HG03558 (cell line): ENCODE results near the gene CENPV.
"Not testable (repeated sequence)": the region's sequence is repeated elsewhere in the genome, so short reads cannot be mapped to it uniquely, and the experiment has no call there.

ENCODE experiments used
- ATAC-seq: cut with Tn5 transposase; IDR thresholded peaks from one replicate; pipeline ENCODE4 v1.9.1; 2021; ENCODE audit warnings: moderate number of reproducible peaks; ENCODE audit not compliant: unreplicated experiment; ENCODE audit errors: extremely low read depth

Gene CENPV

GRCh38 chr17:16353317-16354174, at the start of gene CENPV:
TSS of gene CENPV (minus strand) at chr17:16353469. CDS start at chr17:16353436, 33 bp downstream.
- ATAC-seq = no peak

GRCh38 chr17:16398270-16399267, 45.3 kb upstream of the CENPV start:
- no peak for ATAC-seq

GRCh38 chr17:16396693-16397092, 43.4 kb upstream of the CENPV start:
- not testable (repeated sequence) for ATAC-seq

- ATAC-seq = not testable (repeated sequence)
Observed at GRCh38 chr17:16395887-16396286, 42.6 kb upstream of the CENPV start.

- not testable (repeated sequence) for ATAC-seq
Observed at GRCh38 chr17:16392491-16392890, 39.2 kb upstream of the CENPV start.

DNA sequence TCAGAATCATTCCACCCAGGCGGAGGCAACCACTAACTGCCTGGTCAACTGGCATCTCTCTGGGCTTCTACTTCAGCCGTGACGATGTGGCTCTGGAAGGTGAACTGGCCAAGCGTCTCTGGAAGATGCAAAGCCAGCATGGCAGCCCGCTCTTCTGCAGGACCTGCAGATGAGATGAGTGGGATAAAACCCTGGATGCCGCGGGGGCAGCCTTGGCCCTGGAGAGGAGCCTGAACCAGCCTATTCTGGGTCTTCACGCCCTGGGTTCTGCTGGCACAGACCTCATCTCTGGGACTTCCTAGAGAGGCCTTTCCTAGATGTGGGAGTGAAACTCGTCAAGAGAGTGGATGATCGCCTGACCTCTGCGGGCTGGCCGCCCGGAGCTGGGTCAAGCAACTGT, 38.2 kb upstream of the CENPV start:
- ATAC-seq = no peak

DNA sequence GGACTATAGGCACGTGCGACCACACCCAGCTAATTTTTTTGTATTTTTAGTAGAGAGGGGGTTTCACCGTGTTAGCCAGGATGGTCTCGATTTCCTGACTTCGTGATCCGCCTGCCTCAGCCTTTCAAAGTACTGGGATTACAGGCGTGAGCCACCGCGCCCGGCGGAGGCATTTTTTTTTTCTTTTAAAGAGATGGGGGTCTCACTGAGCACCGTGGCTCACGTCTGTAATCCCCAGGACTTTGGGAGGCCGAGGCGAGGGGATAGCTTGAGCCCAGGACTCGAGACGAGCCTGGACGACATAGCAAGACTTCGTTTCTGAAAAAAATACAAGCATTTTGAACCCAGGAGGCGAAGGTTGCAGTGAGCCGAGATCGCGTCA, 32.8 kb upstream of the CENPV start:
- not testable (repeated sequence) for ATAC-seq

GRCh38 chr17:16384557-16384956, 31.3 kb upstream of the CENPV start:
- no peak for ATAC-seq

DNA sequence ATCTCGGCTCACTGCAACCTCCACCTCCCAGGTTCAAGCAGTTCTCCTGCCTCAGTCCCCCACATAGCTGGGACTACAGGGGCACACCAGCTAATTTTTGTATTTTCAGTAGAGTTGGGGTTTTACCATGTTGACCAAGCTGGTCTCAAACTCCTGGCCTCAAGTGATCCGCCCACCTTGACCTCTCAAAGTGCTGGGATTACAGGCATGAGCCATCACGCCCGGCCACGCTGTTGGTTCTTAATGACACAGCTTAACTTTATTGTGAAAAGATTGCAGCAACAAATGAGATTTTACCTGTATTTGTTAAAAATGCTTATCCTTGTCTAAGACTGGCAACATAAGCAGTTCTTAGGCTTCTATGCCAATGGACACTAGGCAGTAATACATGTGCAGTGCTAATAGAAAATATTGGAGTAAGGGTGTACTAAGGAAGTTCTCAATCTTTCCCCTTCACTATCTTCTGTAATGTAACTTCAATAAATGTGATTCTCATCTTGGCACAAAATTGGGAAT, 30.6 kb upstream of the CENPV start:
- no peak for ATAC-seq

DNA sequence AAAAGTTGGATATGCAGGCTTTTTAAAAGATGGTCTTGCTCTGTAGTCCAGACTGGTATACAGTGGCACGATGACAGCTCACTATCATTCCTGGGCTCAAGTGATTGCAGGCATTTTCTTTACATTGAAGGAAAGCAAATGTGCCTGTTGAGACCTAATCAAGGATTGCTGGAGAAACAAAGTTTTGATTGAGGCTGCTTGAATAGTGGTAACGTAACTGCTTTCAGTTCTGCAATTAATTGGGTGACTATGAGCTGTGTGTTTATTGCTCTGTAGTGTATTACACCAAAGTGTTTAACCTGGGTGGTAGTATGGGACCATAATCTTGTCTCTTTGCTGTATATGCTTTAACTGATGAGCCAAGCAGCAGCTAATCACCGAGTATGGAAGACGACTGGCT, 29.9 kb upstream of the CENPV start:
- no peak for ATAC-seq

DNA sequence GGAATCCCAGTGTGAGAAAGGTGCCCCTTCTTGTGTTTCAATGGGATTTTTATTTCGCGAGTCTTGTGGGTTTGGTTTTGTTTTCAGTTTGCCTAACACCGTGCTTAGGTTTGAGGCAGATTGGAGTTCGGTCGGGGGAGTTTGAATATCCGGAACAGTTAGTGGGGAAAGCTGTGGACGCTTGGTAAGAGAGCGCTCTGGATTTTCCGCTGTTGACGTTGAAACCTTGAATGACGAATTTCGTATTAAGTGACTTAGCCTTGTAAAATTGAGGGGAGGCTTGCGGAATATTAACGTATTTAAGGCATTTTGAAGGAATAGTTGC, 28.2 kb upstream of the CENPV start:
- ATAC-seq = no peak

DNA sequence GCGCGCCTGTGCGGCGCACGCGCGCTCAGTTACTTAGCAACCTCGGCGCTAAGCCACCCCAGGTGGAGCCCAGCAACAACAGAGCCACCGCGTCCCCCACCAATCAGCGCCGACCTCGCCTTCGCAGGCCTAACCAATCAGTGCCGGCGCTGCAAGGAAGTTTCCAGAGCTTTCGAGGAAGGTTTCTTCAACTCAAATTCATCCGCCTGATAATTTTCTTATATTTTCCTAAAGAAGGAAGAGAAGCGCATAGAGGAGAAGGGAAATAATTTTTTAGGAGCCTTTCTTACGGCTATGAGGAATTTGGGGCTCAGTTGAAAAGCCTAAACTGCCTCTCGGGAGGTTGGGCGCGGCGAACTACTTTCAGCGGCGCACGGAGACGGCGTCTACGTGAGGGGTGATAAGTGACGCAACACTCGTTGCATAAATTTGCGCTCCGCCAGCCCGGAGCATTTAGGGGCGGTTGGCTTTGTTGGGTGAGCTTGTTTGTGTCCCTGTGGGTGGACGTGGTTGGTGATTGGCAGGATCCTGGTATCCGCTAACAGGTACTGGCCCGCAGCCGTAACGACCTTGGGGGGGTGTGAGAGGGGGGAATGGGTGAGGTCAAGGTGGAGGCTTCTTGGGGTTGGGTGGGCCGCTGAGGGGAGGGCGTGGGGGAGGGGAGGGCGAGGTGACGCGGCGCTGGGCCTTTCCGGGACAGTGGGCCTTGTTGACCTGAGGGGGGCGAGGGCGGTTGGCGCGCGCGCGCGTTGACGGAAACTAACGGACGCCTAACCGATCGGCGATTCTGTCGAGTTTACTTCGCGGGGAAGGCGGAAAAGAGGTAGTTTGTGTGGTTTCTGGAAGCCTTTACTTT, 27.6 kb upstream of the CENPV start, which contains the start of gene UBB:
Gene UBB, plus strand, starts transcription at position 452 of the 856 bp plus-strand sequence. CDS start 817 bp downstream, outside the sequence.
- ATAC-seq = peak; percentile 60

DNA sequence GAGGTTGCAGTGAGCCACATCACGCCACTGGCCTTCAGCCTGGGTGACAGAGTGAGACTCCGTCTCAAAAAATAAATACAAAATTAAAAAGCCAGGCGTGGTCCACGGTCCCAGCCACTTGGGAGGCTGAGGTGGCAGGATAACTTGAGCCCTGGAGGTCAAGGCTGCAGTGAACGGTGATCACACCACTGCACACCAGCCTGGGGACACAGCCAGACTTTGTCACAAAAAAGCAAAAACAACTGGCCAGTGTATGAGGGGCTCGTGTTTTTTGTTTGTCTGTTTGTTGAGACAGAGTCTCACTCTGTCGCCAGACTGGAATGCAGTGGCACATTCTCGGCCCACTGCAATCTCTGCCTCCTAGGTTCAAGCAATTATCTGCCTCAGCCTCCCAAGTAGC, 26.4 kb upstream of the CENPV start:
- ATAC-seq = no peak

- no peak for ATAC-seq
Observed at GRCh38 chr17:16378636-16379282, 25.5 kb upstream of the CENPV start.

GRCh38 chr17:16377941-16378341, 24.7 kb upstream of the CENPV start:
- ATAC-seq = no peak

DNA sequence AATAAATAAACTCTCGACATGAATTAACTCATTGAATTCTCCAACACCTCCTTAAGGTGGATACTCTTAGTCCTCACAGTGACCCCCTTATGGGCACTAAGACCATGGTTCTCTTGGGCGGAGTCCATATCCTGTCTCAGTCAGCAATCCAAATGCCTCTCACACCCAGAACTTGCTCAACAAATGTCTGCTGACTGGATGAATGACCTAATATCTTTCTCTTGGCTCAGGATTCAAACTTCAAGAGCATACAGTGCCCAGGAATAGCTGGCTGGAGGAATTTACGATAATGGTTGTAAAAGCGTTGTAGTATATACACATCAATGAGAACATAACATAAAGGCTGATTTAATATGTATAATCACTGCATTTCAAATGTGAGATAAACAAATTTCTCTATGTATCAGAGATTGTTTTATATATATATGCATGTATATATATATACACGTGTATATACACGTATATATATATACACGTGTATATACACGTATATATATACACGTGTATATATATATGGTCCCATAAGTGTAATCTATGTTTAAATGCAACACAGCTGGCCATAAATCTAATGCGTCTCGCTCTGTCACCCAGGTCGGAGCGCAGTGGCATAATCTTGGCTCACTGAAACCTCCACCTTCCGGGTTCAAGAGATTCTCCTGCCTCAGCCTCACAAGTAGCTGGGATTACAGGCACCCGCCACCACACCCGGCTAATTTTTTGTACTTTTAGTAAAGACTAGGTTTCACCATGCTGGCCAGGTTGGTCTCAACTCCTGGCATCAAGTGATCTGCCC, 21.1 kb upstream of the CENPV start:
- ATAC-seq = no peak

DNA sequence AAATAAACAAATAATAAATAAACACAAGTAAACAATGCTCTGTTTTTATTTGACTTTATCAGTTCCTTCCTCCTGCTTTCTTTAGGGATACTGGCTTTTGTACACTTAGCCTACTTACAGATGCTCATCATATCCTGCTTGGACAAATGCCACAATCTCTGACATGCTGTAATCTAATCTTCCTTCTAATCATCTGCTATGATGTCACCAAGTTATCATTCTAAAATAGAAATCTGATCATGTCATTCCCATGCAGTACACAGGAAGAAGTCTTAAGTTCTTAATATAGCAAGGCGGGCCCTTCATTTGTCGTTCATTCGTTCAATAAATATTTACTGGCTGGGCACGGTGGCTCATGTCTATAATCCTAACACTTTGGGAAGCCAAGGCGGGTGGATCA, 18.5 kb upstream of the CENPV start:
- no peak for ATAC-seq

GRCh38 chr17:16364625-16365024, 11.4 kb upstream of the CENPV start:
- no peak for ATAC-seq
